Measurements from ENCODE around the gene EFEMP1. TPM values are rescaled to one million over a fixed set of nuclear protein-coding genes. Genes with fewer than 3 reads are reported as not detected.

Gene EFEMP1
- total and polyA plus RNA-seq, 4 donors = 0.65 to 11.5 (median 6.5) TPM

GRCh38 chr2:55902971-55903370 is 20.6 kb downstream of the EFEMP1 start:
- no peak for DNase-seq (ENCODE audit: low spot score)
- TF ChIP-seq, protein P1, sequence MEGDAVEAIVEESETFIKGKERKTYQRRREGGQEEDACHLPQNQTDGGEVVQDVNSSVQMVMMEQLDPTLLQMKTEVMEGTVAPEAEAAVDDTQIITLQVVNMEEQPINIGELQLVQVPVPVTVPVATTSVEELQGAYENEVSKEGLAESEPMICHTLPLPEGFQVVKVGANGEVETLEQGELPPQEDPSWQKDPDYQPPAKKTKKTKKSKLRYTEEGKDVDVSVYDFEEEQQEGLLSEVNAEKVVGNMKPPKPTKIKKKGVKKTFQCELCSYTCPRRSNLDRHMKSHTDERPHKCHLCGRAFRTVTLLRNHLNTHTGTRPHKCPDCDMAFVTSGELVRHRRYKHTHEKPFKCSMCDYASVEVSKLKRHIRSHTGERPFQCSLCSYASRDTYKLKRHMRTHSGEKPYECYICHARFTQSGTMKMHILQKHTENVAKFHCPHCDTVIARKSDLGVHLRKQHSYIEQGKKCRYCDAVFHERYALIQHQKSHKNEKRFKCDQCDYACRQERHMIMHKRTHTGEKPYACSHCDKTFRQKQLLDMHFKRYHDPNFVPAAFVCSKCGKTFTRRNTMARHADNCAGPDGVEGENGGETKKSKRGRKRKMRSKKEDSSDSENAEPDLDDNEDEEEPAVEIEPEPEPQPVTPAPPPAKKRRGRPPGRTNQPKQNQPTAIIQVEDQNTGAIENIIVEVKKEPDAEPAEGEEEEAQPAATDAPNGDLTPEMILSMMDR (IDR thresholded peaks at IDR 0.05; ENCODE audit: low read depth, low read length, missing input control) = no peak
- TF ChIP-seq RXRA (IDR thresholded peaks at IDR 0.05) = no peak
- no peak for TF ChIP-seq SP1 (IDR thresholded peaks at IDR 0.05)
- no peak for TF ChIP-seq HNF4A (conservative IDR thresholded peaks at IDR 0.05)
- TF ChIP-seq EGR1 (IDR thresholded peaks at IDR 0.05; ENCODE audit: low read depth in 2 of 2) = no peak
- TF ChIP-seq FOXA1 (IDR thresholded peaks at IDR 0.05) = no peak
- TF ChIP-seq JUND (IDR thresholded peaks at IDR 0.05) = no peak
- TF ChIP-seq NR2F2 (IDR thresholded peaks at IDR 0.05) = no peak
- TF ChIP-seq, protein P2, sequence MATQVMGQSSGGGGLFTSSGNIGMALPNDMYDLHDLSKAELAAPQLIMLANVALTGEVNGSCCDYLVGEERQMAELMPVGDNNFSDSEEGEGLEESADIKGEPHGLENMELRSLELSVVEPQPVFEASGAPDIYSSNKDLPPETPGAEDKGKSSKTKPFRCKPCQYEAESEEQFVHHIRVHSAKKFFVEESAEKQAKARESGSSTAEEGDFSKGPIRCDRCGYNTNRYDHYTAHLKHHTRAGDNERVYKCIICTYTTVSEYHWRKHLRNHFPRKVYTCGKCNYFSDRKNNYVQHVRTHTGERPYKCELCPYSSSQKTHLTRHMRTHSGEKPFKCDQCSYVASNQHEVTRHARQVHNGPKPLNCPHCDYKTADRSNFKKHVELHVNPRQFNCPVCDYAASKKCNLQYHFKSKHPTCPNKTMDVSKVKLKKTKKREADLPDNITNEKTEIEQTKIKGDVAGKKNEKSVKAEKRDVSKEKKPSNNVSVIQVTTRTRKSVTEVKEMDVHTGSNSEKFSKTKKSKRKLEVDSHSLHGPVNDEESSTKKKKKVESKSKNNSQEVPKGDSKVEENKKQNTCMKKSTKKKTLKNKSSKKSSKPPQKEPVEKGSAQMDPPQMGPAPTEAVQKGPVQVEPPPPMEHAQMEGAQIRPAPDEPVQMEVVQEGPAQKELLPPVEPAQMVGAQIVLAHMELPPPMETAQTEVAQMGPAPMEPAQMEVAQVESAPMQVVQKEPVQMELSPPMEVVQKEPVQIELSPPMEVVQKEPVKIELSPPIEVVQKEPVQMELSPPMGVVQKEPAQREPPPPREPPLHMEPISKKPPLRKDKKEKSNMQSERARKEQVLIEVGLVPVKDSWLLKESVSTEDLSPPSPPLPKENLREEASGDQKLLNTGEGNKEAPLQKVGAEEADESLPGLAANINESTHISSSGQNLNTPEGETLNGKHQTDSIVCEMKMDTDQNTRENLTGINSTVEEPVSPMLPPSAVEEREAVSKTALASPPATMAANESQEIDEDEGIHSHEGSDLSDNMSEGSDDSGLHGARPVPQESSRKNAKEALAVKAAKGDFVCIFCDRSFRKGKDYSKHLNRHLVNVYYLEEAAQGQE (IDR thresholded peaks at IDR 0.05) = no peak
- TF ChIP-seq YY1 (IDR thresholded peaks at IDR 0.05) = no peak
- no peak for TF ChIP-seq HNF4G (IDR thresholded peaks at IDR 0.05)
- H3K27ac ChIP-seq (ENCODE audit: low read depth in 1 of 2, low read length in 2 of 2) = no peak overlapping the region

DNA sequence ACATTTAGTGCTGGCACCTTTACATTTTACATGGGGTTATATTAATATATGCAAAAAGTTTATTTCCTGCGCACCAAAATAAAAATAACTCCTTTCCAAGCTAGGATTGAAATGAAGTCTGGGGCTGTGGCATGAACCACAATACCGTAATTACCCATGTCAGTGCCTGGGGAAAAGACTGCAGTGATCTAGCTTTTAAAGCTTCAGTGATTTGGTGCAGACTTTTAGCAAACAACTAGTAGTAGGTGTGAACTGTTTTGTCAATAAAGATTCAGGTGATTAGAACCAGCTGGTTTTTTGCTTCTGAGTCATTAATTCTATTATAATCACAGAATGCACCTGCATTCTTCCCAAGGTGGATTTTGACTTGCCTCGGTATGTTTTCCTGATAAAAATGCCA is 21.2 kb downstream of the EFEMP1 start:
- Histone ChIP-seq H3K27ac (ENCODE audit: low read depth in 1 of 2, low read length in 2 of 2) (no peak overlapping the region), H3K9ac (ENCODE audit: low read depth in 1 of 2, low read length in 2 of 2) (no peak overlapping the region), H3K9me3 (ENCODE audit: control insufficient read depth in 4 of 4, low read length in 3 of 4) (peaks cover 1 to 6% (median 2%) of the 10 kb centered on the region in 4 donors), H3K4me3 (ENCODE audit: low read depth in 1 of 3, low read length in 3 of 3) (no peak overlapping the region), H3K27me3 (ENCODE audit: control insufficient read depth in 4 of 4, insufficient read depth in 4 of 4, low read length in 3 of 4) (peaks cover 0 to 4% (median 3%) of the 10 kb centered on the region in 4 donors), H3K4me1 (ENCODE audit: control insufficient read depth in 4 of 4, insufficient read depth in 4 of 4, low read length in 3 of 4) (no peaks in the 10 kb centered on the region), H3K36me3 (ENCODE audit: control insufficient read depth in 4 of 4, insufficient read depth in 3 of 4, low read depth in 1 of 4, low read length in 3 of 4) (no peaks in the 10 kb centered on the region)
- no peak for DNase-seq (ENCODE audit: low spot score)
- WGBS = 62% methylated on average over 3 of the region's 3 CpGs
- no peak for TF ChIP-seq NR2F2 (IDR thresholded peaks at IDR 0.05)
- TF ChIP-seq RXRA (IDR thresholded peaks at IDR 0.05) = no peak
- no peak for TF ChIP-seq MAX (IDR thresholded peaks at IDR 0.05)
- no peak for TF ChIP-seq SP1 (IDR thresholded peaks at IDR 0.05)
- TF ChIP-seq, protein P3, sequence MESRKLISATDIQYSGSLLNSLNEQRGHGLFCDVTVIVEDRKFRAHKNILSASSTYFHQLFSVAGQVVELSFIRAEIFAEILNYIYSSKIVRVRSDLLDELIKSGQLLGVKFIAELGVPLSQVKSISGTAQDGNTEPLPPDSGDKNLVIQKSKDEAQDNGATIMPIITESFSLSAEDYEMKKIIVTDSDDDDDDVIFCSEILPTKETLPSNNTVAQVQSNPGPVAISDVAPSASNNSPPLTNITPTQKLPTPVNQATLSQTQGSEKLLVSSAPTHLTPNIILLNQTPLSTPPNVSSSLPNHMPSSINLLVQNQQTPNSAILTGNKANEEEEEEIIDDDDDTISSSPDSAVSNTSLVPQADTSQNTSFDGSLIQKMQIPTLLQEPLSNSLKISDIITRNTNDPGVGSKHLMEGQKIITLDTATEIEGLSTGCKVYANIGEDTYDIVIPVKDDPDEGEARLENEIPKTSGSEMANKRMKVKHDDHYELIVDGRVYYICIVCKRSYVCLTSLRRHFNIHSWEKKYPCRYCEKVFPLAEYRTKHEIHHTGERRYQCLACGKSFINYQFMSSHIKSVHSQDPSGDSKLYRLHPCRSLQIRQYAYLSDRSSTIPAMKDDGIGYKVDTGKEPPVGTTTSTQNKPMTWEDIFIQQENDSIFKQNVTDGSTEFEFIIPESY (IDR thresholded peaks at IDR 0.05) = no peak
- no peak for TF ChIP-seq EGR1 (IDR thresholded peaks at IDR 0.05; ENCODE audit: low read depth in 2 of 2)

More at GRCh38 chr2:55902971-55903370, 20.6 kb downstream of the EFEMP1 start:
- Histone ChIP-seq H3K36me3 (ENCODE audit: control insufficient read depth in 4 of 4, insufficient read depth in 3 of 4, low read depth in 1 of 4, low read length in 3 of 4) (no peaks in the 10 kb centered on the region), H3K27me3 (ENCODE audit: control insufficient read depth in 4 of 4, insufficient read depth in 4 of 4, low read length in 3 of 4) (peaks cover 0 to 4% (median 3%) of the 10 kb centered on the region in 4 donors), H3K4me1 (ENCODE audit: control insufficient read depth in 4 of 4, insufficient read depth in 4 of 4, low read length in 3 of 4) (no peaks in the 10 kb centered on the region), H3K9me3 (ENCODE audit: control insufficient read depth in 4 of 4, low read length in 3 of 4) (peaks cover 1 to 6% (median 2%) of the 10 kb centered on the region in 4 donors), H3K4me3 (ENCODE audit: low read depth in 1 of 3, low read length in 3 of 3) (no peak overlapping the region), H3K9ac (ENCODE audit: low read depth in 1 of 2, low read length in 2 of 2) (no peak overlapping the region)
